SU-DHL-6 (cell line): ENCODE measurements around the gene NUTF2.

Experiments
- H2AFZ ChIP-seq: fragments of 200-600 bp; sonication (generic); 2 replicates; pipeline ENCODE4 v1.6.1; 2014; ENCODE audit warnings: low read depth, mild to moderate bottlenecking, moderate library complexity, mixed read lengths, antibody characterized with exemption, low read length; ENCODE audit not compliant: severe bottlenecking
- H3F3A ChIP-seq: fragments of 200-600 bp; shearing (Covaris generic); 2 replicates; pipeline ENCODE4 v1.6.0; 2016; ENCODE audit warnings: antibody characterized with exemption, mild to moderate bottlenecking; ENCODE audit not compliant: insufficient read depth
- H3K27ac ChIP-seq: fragments of 200-600 bp; sonication (generic); 2 replicates; pipeline ENCODE4 v1.5.1; 2016; ENCODE audit warnings: low read depth, mild to moderate bottlenecking, low read length, moderate library complexity, mixed read lengths
- H3K27me3 ChIP-seq: fragments of 200-600 bp; sonication (generic), shearing (Covaris generic); 2 replicates; pipeline ENCODE4 v1.6.0; 2014; ENCODE audit warnings: mild to moderate bottlenecking, low read length
- H3K36me3 ChIP-seq: fragments of 200-600 bp; sonication (generic); 2 replicates; pipeline ENCODE4 v1.6.1; 2014; ENCODE audit warnings: mild to moderate bottlenecking, low read length, mixed read lengths
- H3K4me2 ChIP-seq: fragments of 300-600, 200-600 bp; shearing (Covaris generic), sonication (generic); 2 replicates; pipeline ENCODE4 v1.6.0; 2014; ENCODE audit warnings: low read length, low read depth, mild to moderate bottlenecking; ENCODE audit not compliant: poor library complexity, severe bottlenecking
- H3K4me3 ChIP-seq: fragments of 200-600 bp; sonication (generic); 2 replicates; pipeline ENCODE4 v1.5.1; 2014; ENCODE audit warnings: antibody characterized with exemption, low read length, mild to moderate bottlenecking, mixed read lengths; ENCODE audit not compliant: insufficient read depth, poor library complexity, severe bottlenecking
- H3K79me2 ChIP-seq: fragments of 200-600 bp; sonication (generic); 2 replicates; pipeline ENCODE4 v1.6.1; 2014; ENCODE audit warnings: mild to moderate bottlenecking, low read length, moderate library complexity; ENCODE audit not compliant: insufficient read depth
- H3K9ac ChIP-seq: fragments of 200-600 bp; sonication (generic); 2 replicates; pipeline ENCODE4 v1.7.0; 2014; ENCODE audit warnings: mild to moderate bottlenecking, low read length
- H3K9me2 ChIP-seq: fragments of 200-600 bp; sonication (generic); replicated peaks from 2 replicates; pipeline ENCODE4 v1.6.1; 2014; ENCODE audit warnings: low read length; ENCODE audit not compliant: insufficient read depth
- H3K9me3 ChIP-seq: fragments of 200-600 bp; sonication (generic); 2 replicates; pipeline ENCODE4 v1.6.1; 2014; ENCODE audit warnings: low read length, mixed read lengths; ENCODE audit not compliant: insufficient read depth
- H4K20me1 ChIP-seq: fragments of 200-600 bp; sonication (generic); 2 replicates; pipeline ENCODE4 v1.6.1; 2014; ENCODE audit warnings: low read depth, mild to moderate bottlenecking, antibody characterized with exemption, low read length, moderate library complexity, mixed read lengths
- EZH2phosphoT487 ChIP-seq: fragments of 200-600 bp; sonication (generic), shearing (Covaris generic); conservative IDR thresholded peaks from 2 replicates; pipeline ENCODE4 v1.6.1; 2018; ENCODE audit warnings: mild to moderate bottlenecking, antibody characterized with exemption, low read length, moderate library complexity, mixed read lengths
- TF ChIP-seq, protein P1 (sequence below): fragments of 200-600 bp; sonication (generic); IDR thresholded peaks from one replicate; pipeline ENCODE4 v1.5.1; 2017; ENCODE audit warnings: antibody characterized with exemption, mild to moderate bottlenecking, low read length, moderate library complexity; ENCODE audit not compliant: insufficient read depth, poor library complexity, severe bottlenecking

The NUTF2 gene

GRCh38 chr16:67846320-67847063 lies at the start of gene NUTF2:
TSS of gene NUTF2 (plus strand) at chr16:67846933. CDS start at chr16:67865131, 18,198 bp downstream.
- peak within 1 kb of the TSS; percentile 27 for H2AFZ ChIP-seq
- peaks cover 5% of the 10 kb centered on the region; the same call in 1 of the 2 replicates for H4K20me1 ChIP-seq
- no peaks in the 10 kb centered on the region for H3K36me3 ChIP-seq
- peak within 1 kb of the TSS; percentile 86 for H3K27ac ChIP-seq
- H3K79me2 ChIP-seq, result peaks cover 70% of the 10 kb centered on the region
- no peaks in the 10 kb centered on the region for H3K9me3 ChIP-seq
- peaks cover 22% of the 10 kb centered on the region for H3F3A ChIP-seq
- H3K4me3 ChIP-seq, result peak within 1 kb of the TSS; percentile 90
- H3K27me3 ChIP-seq, result no peaks in the 10 kb centered on the region
- TF ChIP-seq EZH2phosphoT487, result no peak
- TF ChIP-seq, protein P1, sequence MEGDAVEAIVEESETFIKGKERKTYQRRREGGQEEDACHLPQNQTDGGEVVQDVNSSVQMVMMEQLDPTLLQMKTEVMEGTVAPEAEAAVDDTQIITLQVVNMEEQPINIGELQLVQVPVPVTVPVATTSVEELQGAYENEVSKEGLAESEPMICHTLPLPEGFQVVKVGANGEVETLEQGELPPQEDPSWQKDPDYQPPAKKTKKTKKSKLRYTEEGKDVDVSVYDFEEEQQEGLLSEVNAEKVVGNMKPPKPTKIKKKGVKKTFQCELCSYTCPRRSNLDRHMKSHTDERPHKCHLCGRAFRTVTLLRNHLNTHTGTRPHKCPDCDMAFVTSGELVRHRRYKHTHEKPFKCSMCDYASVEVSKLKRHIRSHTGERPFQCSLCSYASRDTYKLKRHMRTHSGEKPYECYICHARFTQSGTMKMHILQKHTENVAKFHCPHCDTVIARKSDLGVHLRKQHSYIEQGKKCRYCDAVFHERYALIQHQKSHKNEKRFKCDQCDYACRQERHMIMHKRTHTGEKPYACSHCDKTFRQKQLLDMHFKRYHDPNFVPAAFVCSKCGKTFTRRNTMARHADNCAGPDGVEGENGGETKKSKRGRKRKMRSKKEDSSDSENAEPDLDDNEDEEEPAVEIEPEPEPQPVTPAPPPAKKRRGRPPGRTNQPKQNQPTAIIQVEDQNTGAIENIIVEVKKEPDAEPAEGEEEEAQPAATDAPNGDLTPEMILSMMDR, result no peak
- H3K9me2 ChIP-seq, result no peaks in the 10 kb centered on the region
- H3K4me2 ChIP-seq, result peak within 1 kb of the TSS; percentile 85
- H3K9ac ChIP-seq, result peak within 1 kb of the TSS; percentile 96

GRCh38 chr16:67800338-67800926 lies 46.3 kb upstream of the NUTF2 start:
- Histone ChIP-seq H3K36me3 (no peaks in the 10 kb centered on the region), H3K9me3 (no peaks in the 10 kb centered on the region), H3K4me2 (no peak overlapping the region), H3K9me2 (no peaks in the 10 kb centered on the region), H3K9ac (no peak overlapping the region), H4K20me1 (no peaks in the 10 kb centered on the region), H3K27ac (no peak overlapping the region), H3K27me3 (no peaks in the 10 kb centered on the region), H3K4me3 (no peak overlapping the region), H2AFZ (no peak overlapping the region), H3K79me2 (peaks cover 13% of the 10 kb centered on the region; the same call in 1 of the 2 replicates), H3F3A (no peaks in the 10 kb centered on the region)
- TF ChIP-seq, protein P1, result no peak
- no peak for TF ChIP-seq EZH2phosphoT487

- Histone ChIP-seq H4K20me1 (no peaks in the 10 kb centered on the region), H3K27me3 (no peaks in the 10 kb centered on the region), H3F3A (no peaks in the 10 kb centered on the region), H3K36me3 (no peaks in the 10 kb centered on the region), H2AFZ (no peak overlapping the region), H3K79me2 (peaks cover 19% of the 10 kb centered on the region; the same call in 1 of the 2 replicates), H3K9me2 (no peaks in the 10 kb centered on the region), H3K4me3 (no peak overlapping the region), H3K9ac (no peak overlapping the region), H3K9me3 (no peaks in the 10 kb centered on the region), H3K27ac (no peak overlapping the region), H3K4me2 (no peak overlapping the region)
- TF ChIP-seq, protein P1, result no peak
- TF ChIP-seq EZH2phosphoT487, result no peak
Measured at GRCh38 chr16:67801241-67801640, 45.5 kb upstream of the NUTF2 start.
